Activated CD4-positive, alpha-beta memory T cell treated with anti-CD3 and anti-CD28 coated beads for 36 hours (primary cell): Measurements from ENCODE around the gene ST6GAL2. TPM values are rescaled to one million over a fixed set of nuclear protein-coding genes. Genes with fewer than 3 reads are reported as not detected.

Experiments used
- CTCF ChIA-PET: fragments of 350-600 bp; sonication (Branson Sonifier 250); formaldehyde crosslinking; loops from one replicate; lab custom pipeline; 2021; ENCODE audit warnings: antibody characterized with exemption, inconsistent platforms; lab: Charles Lee
- POLR2A ChIA-PET: fragments of 350-600 bp; sonication (Branson Sonifier 250); formaldehyde crosslinking; loops from one replicate; lab custom pipeline; 2021; ENCODE audit warnings: antibody characterized with exemption; lab: Charles Lee
- DNase-seq: peaks from one replicate; pipeline ENCODE4 v3.0.0-alpha.2; 2020
- H3K27ac Mint-ChIP-seq: one replicate; pipeline ENCODE4 v1.8.0; 2021; ENCODE audit warnings: mixed read lengths
- H3K27me3 Mint-ChIP-seq: one replicate; pipeline ENCODE4 v1.8.0; 2021; ENCODE audit warnings: mixed read lengths
- H3K36me3 Mint-ChIP-seq: one replicate; pipeline ENCODE4 v1.8.0; 2021; ENCODE audit warnings: mixed read lengths
- H3K4me1 Mint-ChIP-seq: one replicate; pipeline ENCODE4 v1.8.0; 2021; ENCODE audit warnings: low read depth, mixed read lengths
- H3K4me3 Mint-ChIP-seq: one replicate; pipeline ENCODE4 v1.8.0; 2021; ENCODE audit warnings: mild to moderate bottlenecking, mixed read lengths
- H3K9me3 Mint-ChIP-seq: one replicate; pipeline ENCODE4 v1.8.0; 2021; ENCODE audit warnings: mixed read lengths
- intact Hi-C: fragments of 100-400 bp; cut with micrococcal nuclease; formaldehyde crosslinking; loops from one replicate; pipeline ENCODE4 v1.15.1; 2023
- total RNA-seq, 2 experiments: library from RNA; stranded (reverse); gene quantifications; one replicate each; pipeline ENCODE4 v1.2.3, GENCODE V29; 2021

Gene ST6GAL2
- total RNA-seq, 2 experiments from 2014 or later: not detected

DNA sequence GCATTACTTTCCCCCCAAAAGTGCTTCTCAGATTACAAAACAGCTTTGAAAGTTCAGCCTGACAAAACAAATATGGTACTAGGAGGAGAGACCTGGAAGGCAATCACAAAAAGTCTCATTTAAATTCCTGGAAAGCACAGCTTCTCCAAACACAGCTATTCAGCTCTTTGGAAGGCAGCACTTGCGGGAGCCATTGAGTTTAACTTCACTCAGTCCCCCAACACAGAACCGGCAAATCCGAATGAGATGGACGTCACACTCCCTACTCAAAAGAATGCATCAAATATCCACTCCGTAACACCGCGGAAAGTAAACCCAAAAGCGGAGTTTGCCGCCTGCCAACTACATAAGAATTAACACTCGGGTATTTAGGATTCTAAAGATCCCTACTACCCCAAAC is 638 bp downstream of the ST6GAL2 start:
- ChIA-PET CTCF (no interaction called here), POLR2A (no interaction called here)
- no peak for DNase-seq
- Mint-ChIP-seq H3K27me3 (peaks cover 15% of the 10 kb centered on the region), H3K36me3 (no peaks in the 10 kb centered on the region), H3K4me1 (peaks cover 5% of the 10 kb centered on the region), H3K9me3 (no peaks in the 10 kb centered on the region), H3K4me3 (no peak overlapping the region), H3K27ac (no peak overlapping the region)
- intact Hi-C loops: no loop called here

DNA sequence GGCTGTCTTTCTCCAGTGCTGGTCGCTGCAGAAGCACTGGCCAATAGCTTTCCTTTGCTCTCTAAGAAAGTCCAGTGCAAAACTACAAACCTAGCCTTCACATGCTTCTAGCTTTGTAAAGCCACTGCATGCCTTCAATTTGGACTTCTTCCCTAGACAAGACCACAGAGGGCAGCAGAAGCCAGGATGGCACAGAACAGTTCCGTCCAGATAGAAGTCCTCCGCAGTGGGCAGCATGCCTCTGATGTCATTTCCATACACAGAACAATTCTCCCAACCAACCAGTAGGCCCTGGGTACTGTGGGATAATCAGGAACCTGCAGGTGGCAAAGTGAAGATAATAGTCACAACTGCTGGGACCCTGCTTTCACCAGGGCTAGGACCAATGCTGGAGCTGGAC is 3.3 kb downstream of the ST6GAL2 start:
- H3K27ac Mint-ChIP-seq: no peak overlapping the region
- H3K36me3 Mint-ChIP-seq: no peaks in the 10 kb centered on the region
- POLR2A ChIA-PET: no interaction called here
- intact Hi-C loops: no loop called here
- no peak overlapping the region for H3K4me3 Mint-ChIP-seq
- H3K4me1 Mint-ChIP-seq: peaks cover 5% of the 10 kb centered on the region
- DNase-seq: no peak
- CTCF ChIA-PET: no interaction called here
- no peaks in the 10 kb centered on the region for H3K9me3 Mint-ChIP-seq
- peaks cover 18% of the 10 kb centered on the region for H3K27me3 Mint-ChIP-seq

DNA sequence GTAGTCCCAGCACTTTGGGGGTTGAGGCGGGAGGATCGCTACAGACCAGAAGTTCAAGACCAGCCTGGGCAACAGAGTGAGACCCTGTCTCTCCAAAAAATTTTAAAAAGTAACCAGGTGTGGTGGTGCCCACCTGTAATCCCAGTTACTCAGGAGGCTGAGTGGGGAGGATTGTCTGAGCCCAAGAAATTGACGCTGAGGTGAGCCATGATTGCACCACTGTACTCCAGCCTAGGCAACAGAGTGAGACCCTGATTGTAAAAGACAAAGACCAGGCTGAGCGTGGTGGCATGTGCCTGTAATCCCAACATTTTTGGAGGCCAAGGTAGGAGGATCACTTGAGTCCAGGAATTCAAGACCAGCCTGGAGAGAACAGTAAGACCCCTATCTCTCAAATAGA is 7.8 kb downstream of the ST6GAL2 start:
- intact Hi-C loops: no loop called here
- H3K9me3 Mint-ChIP-seq: no peaks in the 10 kb centered on the region
- H3K36me3 Mint-ChIP-seq: no peaks in the 10 kb centered on the region
- no peak overlapping the region for H3K4me3 Mint-ChIP-seq
- ChIA-PET POLR2A (no interaction called here), CTCF (no interaction called here)
- H3K4me1 Mint-ChIP-seq: no peaks in the 10 kb centered on the region
- peaks cover 3% of the 10 kb centered on the region for H3K27me3 Mint-ChIP-seq
- H3K27ac Mint-ChIP-seq: no peak overlapping the region
- DNase-seq: no peak

DNA sequence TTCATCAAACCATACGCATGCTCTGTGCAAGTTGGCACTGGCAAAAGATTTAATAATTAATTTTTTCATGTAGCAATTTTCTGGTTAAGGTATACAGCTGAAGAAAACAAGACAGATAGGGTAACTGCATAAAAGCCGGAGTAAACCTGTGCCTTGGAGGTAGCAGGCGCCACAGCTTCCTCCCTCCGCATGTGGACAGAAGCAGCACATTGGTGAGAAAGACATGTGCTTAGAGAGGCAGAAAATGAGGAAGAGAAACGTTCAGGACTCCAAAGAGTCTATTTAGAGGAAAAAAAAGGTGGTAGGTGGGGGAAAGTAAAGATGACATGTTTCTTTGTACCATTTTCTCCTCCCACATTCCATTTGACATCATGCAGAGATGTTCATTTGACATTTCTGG is 9.3 kb downstream of the ST6GAL2 start:
- Mint-ChIP-seq H3K27me3 (peaks cover 3% of the 10 kb centered on the region), H3K36me3 (no peaks in the 10 kb centered on the region), H3K4me3 (no peak overlapping the region), H3K27ac (no peak overlapping the region), H3K9me3 (no peaks in the 10 kb centered on the region), H3K4me1 (no peaks in the 10 kb centered on the region)
- intact Hi-C loops: no loop called here
- DNase-seq: no peak
- ChIA-PET POLR2A (no interaction called here), CTCF (no interaction called here)

DNA sequence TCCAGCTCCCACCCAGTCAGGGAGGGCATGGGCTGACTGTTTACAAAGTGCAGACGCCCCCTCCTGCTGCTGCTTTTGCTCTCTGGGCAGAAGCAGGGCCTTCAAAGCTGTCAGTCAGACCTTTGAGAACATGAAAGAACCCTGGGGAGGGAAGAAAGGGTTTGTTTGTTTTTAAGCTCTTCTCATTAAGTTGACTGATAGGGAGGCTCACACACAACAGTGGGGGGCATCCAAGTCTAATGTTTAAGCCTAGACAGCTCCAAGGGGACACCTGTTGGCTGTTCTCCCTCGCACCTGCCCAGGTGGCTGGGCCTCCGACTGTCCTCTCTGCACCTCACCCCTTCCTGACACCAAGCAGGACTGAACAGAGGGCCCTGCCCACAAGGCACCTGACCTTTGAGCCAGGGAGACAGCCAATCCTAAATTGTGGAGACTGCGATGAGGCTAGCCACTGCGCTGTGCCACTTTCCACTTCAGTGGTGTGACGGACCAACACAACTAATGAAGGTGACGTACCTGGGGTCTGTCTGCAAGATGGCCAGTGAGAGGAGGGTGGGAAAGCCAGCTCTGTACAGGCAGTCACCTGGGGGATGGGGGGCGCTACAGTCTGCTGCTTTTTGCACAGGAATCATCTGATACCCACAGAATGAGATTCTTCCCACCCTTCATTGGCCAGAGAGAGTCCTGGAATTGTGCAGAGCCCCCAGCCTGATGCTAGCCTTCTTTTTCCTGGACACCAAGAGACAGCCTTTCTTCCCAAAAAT is 16.3 kb downstream of the ST6GAL2 start:
- ChIA-PET CTCF (no interaction called here), POLR2A (no interaction called here)
- no peak overlapping the region for H3K4me3 Mint-ChIP-seq

DNA sequence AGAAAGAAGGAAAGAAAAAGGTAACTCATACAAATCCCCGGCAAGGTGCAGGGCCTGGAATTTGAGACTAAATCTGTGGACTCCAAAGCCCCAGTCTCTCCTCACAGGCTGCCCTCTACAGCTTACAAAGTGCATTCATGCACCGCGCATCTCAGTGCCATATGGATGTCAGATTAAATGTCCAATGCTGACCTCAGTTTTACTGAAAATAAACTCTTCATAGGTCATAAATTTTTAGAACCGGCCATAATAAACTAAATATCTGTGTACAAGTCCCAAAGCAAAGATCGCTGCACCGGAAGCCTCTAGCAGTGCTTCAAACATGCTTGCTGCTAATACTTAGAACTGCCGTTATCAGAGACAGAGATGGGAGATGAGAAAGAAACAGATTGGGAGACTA is 17.7 kb downstream of the ST6GAL2 start:
- no peak for DNase-seq
- no peaks in the 10 kb centered on the region for H3K36me3 Mint-ChIP-seq
- no peaks in the 10 kb centered on the region for H3K9me3 Mint-ChIP-seq
- H3K27ac Mint-ChIP-seq: no peak overlapping the region
- POLR2A ChIA-PET: no interaction called here
- intact Hi-C loops: no loop called here
- no peak overlapping the region for H3K4me3 Mint-ChIP-seq
- CTCF ChIA-PET: no interaction called here
- H3K27me3 Mint-ChIP-seq: no peaks in the 10 kb centered on the region
- H3K4me1 Mint-ChIP-seq: no peaks in the 10 kb centered on the region

More for the DNA sequence above, 16.3 kb downstream of the ST6GAL2 start:
- no peaks in the 10 kb centered on the region for H3K9me3 Mint-ChIP-seq
- intact Hi-C loops: no loop called here
- no peak for DNase-seq
- no peaks in the 10 kb centered on the region for H3K4me1 Mint-ChIP-seq
- H3K27me3 Mint-ChIP-seq: no peaks in the 10 kb centered on the region
- H3K36me3 Mint-ChIP-seq: no peaks in the 10 kb centered on the region
- no peak overlapping the region for H3K27ac Mint-ChIP-seq

DNA sequence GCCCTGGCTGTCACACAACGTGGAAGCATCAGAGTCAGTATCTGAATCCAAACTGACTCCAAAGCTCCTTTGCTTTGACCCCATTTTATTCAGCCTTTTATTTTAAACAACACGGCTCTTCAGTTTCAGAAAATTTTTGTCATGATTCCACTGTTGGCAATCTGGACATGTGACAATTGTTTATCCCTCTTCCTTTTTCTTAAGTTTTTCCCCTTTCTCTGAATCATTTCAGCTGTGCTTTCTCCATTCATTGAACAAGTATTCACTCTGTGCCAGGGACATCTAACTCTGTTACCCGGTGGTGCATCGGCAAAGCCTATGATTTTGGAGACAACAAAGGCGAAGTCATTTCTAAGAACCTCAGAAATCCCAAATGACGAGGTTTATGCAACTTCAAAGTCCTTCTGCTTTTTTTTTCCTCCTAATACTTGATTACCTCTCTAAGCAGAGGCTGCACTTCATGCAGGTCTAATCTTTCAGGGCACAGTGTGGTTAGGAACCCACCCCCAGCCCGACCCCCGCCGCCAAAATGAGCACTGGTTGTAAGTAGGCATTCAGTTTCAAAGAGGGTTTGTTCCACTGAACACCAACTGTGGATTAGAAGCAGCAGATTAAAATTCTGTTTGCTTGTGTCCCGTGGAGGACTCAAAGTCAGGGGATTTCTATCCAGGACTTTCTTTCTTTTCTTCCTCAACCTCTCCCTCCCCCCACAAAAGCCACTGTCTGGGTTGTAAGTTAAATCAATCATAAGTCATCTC is 18.6 kb downstream of the ST6GAL2 start:
- intact Hi-C loops: no loop called here
- ChIA-PET CTCF (no interaction called here), POLR2A (no interaction called here)
- Mint-ChIP-seq H3K9me3 (no peaks in the 10 kb centered on the region), H3K27ac (no peak overlapping the region), H3K36me3 (no peaks in the 10 kb centered on the region), H3K4me1 (no peaks in the 10 kb centered on the region), H3K27me3 (no peaks in the 10 kb centered on the region), H3K4me3 (no peak overlapping the region)
- DNase-seq: no peak

DNA sequence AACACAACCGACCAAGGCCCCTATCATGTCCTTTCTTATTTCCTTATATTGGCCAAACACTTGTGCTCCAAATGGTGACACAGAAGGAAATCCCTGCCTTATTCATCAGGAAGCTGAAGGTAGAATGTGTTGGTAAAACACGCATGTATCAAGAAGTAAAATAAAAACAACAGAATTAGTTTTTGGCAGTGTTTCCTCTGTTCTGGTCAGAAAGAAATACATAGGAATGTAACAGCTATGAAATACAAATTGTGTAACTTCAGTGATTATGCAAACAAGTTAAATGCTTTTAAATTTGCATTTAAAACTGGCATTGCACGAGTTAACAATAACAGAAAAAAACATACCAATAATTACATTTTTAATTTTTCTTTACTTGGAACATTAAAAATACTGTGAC is 19.3 kb downstream of the ST6GAL2 start:
- Mint-ChIP-seq H3K4me3 (no peak overlapping the region), H3K27ac (no peak overlapping the region), H3K4me1 (no peaks in the 10 kb centered on the region), H3K36me3 (no peaks in the 10 kb centered on the region), H3K9me3 (no peaks in the 10 kb centered on the region), H3K27me3 (no peaks in the 10 kb centered on the region)
- ChIA-PET POLR2A (no interaction called here), CTCF (no interaction called here)
- intact Hi-C loops: no loop called here
- DNase-seq: no peak

DNA sequence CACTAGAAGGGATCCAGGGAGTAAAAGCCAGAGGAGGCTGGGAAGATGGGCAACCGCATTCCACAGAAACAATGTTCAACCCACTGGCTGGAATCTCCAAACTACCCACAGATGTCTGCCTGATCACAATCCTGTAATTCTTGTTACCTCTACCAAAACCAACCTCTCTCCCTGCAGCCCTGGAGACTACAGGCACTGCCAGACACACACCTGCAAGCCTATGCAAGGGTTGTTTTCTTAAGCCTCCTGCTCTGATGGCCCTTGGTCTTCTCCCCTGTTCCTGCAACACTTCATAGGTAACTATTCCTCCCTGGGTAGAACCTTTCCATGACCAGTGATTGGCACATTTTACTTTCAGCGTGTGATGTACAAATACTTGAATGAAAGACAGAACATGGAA is 21.9 kb downstream of the ST6GAL2 start:
- Mint-ChIP-seq H3K36me3 (no peaks in the 10 kb centered on the region), H3K27me3 (no peaks in the 10 kb centered on the region), H3K9me3 (no peaks in the 10 kb centered on the region), H3K4me3 (no peak overlapping the region), H3K27ac (no peak overlapping the region), H3K4me1 (no peaks in the 10 kb centered on the region)
- ChIA-PET CTCF (no interaction called here), POLR2A (no interaction called here)
- DNase-seq: no peak
- intact Hi-C loops: no loop called here

DNA sequence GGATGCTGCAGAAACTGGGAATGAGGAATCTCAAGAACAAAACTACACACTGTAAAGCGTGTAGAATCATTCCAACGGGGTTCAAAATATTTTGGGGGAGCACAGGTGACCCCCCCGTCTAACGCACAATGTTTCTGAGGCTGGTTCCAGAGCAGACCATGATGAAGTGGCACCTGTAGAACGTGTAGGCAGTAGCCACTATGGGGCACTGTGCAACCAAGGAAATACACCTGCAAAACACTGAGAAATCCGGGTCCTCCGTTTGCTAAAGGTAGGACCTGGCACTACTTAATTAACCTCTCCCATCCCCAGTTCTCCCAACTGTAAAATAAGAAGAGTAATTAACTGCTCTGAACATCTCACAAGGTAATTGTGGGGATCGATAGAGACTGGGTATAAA is 22.6 kb downstream of the ST6GAL2 start:
- no peaks in the 10 kb centered on the region for H3K36me3 Mint-ChIP-seq
- H3K4me3 Mint-ChIP-seq: no peak overlapping the region
- H3K27ac Mint-ChIP-seq: no peak overlapping the region
- CTCF ChIA-PET: no interaction called here
- no peaks in the 10 kb centered on the region for H3K9me3 Mint-ChIP-seq
- H3K4me1 Mint-ChIP-seq: no peaks in the 10 kb centered on the region
- DNase-seq: no peak
- intact Hi-C loops: no loop called here
- H3K27me3 Mint-ChIP-seq: no peaks in the 10 kb centered on the region
- POLR2A ChIA-PET: no interaction called here

DNA sequence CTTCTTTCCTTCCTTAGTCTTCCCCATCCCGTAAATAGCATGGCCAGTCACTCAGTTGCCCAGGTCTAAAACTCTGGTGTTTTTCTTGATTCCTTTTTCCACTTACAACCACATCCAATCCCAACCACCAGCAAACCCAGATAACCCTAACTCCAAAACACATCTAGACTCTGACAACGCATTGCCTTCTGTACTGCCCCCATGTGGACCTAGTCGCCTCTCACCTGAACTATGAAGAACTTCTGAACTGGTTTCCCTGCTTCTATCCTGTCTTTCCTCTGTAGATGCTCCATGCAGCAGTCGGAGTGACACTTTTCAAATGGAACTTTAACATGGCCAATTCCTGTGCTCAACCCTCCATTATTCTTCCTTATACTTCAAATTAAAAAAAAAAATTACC is 26.5 kb downstream of the ST6GAL2 start:
- no peaks in the 10 kb centered on the region for H3K36me3 Mint-ChIP-seq
- no peaks in the 10 kb centered on the region for H3K27me3 Mint-ChIP-seq
- CTCF ChIA-PET: no interaction called here
- H3K27ac Mint-ChIP-seq: no peak overlapping the region
- H3K4me3 Mint-ChIP-seq: no peak overlapping the region
- intact Hi-C loops: no loop called here
- no peaks in the 10 kb centered on the region for H3K9me3 Mint-ChIP-seq
- DNase-seq: no peak
- POLR2A ChIA-PET: no interaction called here
- H3K4me1 Mint-ChIP-seq: no peaks in the 10 kb centered on the region

DNA sequence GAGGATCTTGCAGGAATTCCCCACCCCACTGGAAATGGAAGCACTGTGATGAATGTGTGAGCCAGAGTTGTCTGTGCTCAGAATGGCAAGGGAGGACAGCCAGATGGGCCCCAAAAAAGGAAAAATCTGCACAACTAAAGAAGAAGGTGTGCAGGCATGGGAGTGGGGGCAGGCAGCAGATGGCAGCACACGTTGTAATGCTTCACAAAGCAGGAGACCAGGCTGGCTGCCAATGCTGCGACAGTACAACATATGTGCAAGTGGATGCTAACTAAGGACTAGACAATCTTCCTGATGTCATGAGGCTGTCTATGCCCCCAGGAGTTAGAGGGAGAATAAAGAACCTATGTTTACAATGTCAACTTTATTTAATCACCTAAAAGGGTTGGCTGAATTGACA is 27.2 kb downstream of the ST6GAL2 start:
- intact Hi-C loops: no loop called here
- Mint-ChIP-seq H3K4me1 (no peaks in the 10 kb centered on the region), H3K27me3 (no peaks in the 10 kb centered on the region), H3K4me3 (no peak overlapping the region), H3K9me3 (no peaks in the 10 kb centered on the region), H3K36me3 (no peaks in the 10 kb centered on the region), H3K27ac (no peak overlapping the region)
- POLR2A ChIA-PET: no interaction called here
- CTCF ChIA-PET: no interaction called here
- DNase-seq: no peak
